Tongue (tissue), 3 donors: ENCODE results near the gene ODF2L. TPM values are rescaled to one million over a fixed set of nuclear protein-coding genes. Genes with fewer than 3 reads are reported as not detected.

ENCODE experiments used
- DNase-seq: peaks from one replicate; pipeline ENCODE4 v3.0.0-alpha.2; 2015
- small RNA-seq: library from RNA; depleted of rRNA; stranded (forward); fragments of <200 nt; gene quantifications from one replicate; pipeline ENCODE3, GENCODE V24; 2014; ENCODE audit warnings: low replicate concordance
- total RNA-seq: library from RNA; depleted of rRNA; stranded (reverse); fragments of >200 nt; gene quantifications from one replicate; pipeline ENCODE4 v1.2.3, GENCODE V29; 2014

ODF2L gene
- total RNA-seq, 1 donor from 2014 or later, result 48.7 TPM

DNA sequence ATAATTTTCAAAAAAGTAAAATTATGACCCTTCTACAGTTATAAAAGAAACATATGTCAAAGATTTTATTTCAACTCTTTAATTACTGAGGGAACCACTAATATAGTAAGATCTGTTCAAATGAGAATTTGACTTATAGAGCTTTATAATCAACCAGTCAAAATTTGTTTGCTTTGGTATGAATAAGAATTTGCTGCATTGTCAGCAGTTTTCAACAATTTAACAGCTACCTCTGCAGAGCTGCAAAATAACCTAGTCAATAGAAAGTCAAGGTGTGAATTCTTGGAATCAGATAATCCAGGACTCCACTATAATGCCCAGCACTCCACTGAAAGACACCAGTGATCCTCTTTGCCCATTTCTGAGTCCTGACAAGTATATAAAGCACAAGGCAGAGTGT is 78.2 kb downstream of the ODF2L start:
- DNase-seq, result no peak

DNA sequence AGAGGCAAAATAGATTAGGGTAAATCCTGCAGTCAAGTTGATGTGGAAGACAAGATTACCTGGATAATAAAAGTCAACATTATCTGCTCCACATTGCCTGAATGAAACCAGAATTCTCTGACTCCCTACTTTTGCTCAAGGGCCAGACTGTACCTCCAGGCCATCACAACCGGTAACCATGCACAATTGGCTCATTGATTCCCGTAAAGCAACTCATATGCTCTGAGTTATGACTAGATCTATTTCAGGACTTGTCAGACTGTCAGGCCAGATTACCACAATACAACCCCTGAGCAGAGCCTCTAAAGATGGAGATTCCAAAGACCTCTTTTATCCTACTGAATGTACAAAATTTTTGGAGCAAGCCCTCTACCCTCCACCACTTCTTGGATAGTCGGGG is 90.4 kb downstream of the ODF2L start:
- no peak for DNase-seq

DNA sequence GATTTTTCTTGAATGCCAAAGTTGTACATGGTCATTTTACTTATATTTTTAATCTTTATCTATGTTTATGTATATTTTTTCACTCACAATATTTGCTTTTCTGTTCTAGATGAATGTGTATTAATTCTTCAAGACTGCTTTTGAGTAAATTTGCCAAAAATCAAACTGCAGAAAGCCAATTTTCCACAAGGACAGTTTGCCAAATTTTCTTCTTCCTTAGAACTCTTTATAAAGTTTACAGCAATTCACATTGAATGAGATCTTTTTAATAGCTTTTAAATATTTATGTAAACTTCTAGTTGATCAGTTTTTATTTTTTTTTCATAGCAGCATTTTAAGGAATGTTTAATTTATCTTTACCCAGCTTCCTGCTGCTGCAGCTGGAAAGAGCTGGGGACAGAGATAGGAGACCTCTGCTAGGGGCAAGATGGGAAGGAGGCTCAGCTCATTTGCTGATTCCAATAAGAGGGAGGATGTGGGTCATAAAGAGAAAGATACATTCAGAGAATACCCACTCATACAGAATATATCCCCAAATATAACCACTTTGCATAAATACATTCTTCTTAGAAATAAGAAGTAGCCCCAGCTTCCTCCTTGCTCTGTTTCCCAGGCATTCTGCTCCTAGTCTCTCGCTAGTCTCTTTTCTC is 93.0 kb downstream of the ODF2L start:
- no peak for DNase-seq

Small RNA genes within 50 kb of the gene (small RNA-seq; reads per million reads assigned to genes)
- not detected for gene MIR7856

Other genes starting within 250 kb of the ODF2L start
- 4.9 TPM for gene COL24A1, start 239.6 kb downstream of the ODF2L start, total RNA-seq
- gene CLCA2, start 27.8 kb upstream of the ODF2L start, total RNA-seq, result 12.7 TPM
- gene CLCA1, start 72.6 kb upstream of the ODF2L start, total RNA-seq, result not detected
- 1.7 TPM for gene CLCA4, start 150.8 kb upstream of the ODF2L start, total RNA-seq